ENCODE measurements around the gene CDKAL1. TPM values are rescaled to one million over a fixed set of nuclear protein-coding genes. Genes with fewer than 3 reads are reported as not detected.

CDKAL1 gene
- total and polyA plus RNA-seq, 2 of the 8 experiments (the other 6 are each of a cell fraction or from before 2014, with no cell fraction given) = 8.4 to 24.6 TPM

- no peak for TF ChIP-seq SAP30 (IDR thresholded peaks at IDR 0.05; ENCODE audit: insufficient read depth, insufficient replicate concordance, low read length)
- no peak for TF ChIP-seq CEBPB (IDR thresholded peaks at IDR 0.05; ENCODE audit: low read depth, low read length)
- no peak for TF ChIP-seq SP1 (IDR thresholded peaks at IDR 0.05; ENCODE audit: low read depth, low read length)
- TF ChIP-seq BCL11A (IDR thresholded peaks at IDR 0.05; ENCODE audit: low read depth in 2 of 2, low read length in 2 of 2) = no peak
- no peak for TF ChIP-seq E2F6 (IDR thresholded peaks at IDR 0.05)
- TF ChIP-seq POLR2A (IDR thresholded peaks at IDR 0.05; ENCODE audit: control extremely low read depth in 1 of 2, low read depth in 2 of 2, low read length in 2 of 2) = no peak
- no peak for TF ChIP-seq FOSL1 (IDR thresholded peaks at IDR 0.05; ENCODE audit: insufficient read depth, low read depth, low read length)
Observed at GRCh38 chr6:20716865-20717264, 182.6 kb downstream of the CDKAL1 start (continued).

Measured in H1 (cell line).